Right kidney (tissue), 1 donor: Measurements from ENCODE around the gene PDGFB.

Source experiments
- DNase-seq: peaks from one replicate; pipeline ENCODE4 v3.0.0-alpha.2; 2016

PDGFB gene

DNA sequence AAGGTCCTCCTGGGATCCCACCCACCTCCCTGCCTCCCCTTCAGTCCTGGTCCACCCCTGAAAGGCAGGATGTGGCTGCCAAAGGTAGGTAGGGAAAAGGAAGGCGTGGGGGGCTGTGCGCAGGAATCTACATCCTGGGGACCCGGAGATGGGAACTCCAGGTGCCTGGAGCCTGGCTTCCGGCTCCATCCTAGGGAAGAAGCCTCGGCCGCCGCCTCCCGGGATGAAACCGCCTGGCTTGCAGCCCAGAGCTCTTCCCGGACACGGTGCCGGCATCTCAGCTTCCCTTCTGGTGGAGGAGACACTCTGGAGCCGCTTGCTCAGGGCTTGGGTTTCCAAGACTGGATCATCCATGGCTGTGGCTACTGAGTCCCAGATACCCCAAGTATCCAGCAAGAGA, 33.3 kb upstream of the PDGFB start:
- DNase-seq, result no peak

DNA sequence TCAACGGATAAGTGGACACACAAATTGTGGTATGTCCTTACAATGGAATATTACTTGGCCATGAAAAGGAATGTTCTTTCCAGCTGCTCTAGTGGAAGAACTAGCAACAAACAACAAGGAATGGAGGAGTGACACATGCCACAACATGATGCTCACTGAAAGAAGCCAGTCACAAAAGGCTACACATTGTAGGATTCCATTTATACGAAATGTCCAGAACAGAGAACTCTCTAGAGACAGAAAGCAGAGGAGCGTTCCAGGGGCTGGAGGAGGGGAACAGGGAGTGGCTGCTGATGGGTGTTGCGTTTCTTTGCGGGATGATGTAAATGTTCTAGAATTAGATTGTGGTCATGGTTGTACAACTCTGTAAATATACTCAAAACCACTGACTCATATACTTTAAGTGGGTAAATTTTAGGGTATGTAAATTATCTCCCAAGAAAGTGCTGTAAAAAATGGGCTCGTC, 32.4 kb upstream of the PDGFB start:
- DNase-seq, result no peak

DNA sequence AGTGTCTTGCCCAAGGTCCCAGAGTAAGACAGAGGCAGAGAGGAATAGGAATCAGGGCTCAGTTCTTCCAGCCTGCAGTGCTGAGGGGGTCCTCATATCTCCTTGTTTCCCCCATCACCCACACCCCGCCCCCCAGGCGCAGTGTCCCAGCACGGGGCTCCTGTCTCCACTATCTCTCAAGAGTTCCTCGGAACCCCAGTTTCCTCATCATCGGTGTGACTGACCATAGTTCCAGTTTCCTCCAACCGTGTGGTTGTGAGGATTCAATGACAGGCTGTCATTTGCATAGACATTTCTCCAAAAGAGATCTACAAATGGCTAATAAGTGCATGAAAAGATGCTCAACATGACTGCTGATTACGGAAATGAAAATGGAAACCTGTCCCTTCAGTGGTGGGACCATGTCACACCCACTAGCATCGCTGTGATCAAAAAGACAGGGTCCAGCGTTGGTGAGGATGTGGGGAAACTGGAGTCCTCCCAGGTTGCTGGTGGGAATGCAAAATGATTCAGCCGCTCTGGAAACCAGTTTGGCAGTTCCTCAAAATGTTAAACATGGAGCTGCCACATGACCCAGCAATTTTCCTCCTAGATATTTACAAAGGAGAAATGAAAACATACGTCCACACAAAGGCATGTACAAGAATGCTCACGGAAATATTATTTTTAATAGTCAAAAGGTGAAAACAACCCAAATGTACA, 31.8 kb upstream of the PDGFB start:
- no peak for DNase-seq

DNA sequence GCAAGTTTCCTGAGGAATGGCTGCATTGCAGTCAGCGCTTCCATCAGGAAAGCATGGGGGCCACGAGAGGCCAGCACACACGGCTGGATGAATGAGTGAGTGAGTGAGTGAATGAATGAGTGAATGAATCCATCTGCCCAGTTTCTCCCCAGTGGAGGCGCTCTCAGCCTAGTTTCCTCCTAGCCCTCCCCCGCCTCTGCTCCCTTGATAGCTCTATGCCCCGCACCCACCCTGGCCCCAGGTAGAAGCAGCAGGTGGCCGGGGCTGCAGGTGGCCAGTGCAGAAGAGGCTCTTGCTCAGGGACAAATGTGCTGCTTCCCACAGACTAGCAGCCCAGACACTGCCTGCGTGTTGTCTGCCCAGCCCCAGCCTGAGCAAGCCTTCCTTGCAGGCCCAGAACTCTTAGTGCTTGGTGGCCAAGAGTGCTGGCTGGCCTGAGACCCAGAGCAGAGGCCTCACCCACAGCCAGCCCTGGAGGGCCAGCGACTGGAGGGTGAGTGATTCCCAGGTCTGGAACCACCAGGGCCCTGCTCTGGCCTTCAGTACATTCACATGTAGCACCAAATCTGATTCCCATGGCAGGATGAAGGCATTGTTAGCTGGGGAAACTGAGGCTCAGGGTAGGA, 31.1 kb upstream of the PDGFB start:
- DNase-seq, result no peak

DNA sequence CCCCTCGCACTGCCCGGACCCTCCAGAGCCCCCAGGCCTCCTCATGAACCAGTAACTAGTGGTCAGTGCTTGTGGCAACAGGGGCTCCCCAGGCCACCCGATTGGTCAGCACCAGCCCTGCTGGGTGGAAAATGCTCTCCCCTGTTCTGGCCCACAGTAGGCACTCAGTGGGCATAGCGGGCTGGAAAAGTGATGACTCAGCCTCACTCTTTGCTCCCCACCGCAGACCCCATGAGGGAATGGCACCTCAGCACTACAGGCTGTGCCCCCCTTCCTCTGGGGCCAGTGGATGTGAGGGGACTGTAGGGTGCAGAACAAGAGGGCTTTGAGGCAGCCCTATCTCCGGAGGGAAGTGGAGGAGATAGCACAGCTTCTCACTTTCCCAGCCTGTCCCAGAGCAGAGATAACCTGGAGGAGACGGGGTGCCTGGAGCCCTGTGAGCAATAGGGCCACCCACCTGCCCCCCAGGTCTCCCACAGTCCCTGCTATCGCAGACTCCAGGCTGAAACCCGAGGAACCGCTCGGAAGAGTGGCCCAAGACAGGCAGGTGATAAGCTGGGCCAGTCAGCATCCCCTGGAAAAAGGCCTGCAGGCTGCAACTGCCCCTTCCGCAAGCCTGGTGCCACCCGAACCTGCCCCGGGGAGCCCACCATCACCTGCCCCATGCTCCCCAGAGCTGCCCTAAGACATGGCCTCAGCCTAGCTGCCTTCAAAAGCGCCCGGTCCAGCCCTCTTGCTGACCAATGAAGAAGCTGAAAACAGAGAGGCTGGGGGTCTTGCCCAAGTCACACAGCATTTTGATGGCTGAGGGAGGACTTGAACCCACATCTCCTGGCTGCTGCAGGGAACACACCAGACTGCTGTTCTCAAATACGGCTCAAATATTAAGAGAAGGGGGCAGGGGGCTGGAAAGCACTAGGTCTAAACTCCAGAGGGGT, 29.4 kb upstream of the PDGFB start:
- no peak for DNase-seq

DNA sequence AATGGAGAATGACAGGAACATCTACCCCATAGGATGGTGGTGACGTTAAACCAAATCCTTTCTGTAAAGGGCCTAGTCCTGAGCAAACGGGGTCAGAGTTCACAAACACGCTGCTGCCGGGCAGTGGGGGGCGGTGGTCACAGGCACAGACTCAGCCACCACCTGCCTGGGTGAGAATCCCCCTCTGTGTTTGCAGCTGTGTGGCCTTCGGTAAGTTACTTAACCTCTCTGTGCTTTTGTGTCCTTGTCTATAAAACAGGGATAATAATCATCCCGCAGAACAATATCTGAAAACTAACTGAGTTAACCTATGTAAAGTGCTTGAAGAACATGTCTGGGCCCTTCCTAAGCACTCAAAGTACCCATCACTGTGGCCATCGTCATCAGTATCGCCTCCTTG, 26.0 kb upstream of the PDGFB start:
- DNase-seq, result no peak

DNA sequence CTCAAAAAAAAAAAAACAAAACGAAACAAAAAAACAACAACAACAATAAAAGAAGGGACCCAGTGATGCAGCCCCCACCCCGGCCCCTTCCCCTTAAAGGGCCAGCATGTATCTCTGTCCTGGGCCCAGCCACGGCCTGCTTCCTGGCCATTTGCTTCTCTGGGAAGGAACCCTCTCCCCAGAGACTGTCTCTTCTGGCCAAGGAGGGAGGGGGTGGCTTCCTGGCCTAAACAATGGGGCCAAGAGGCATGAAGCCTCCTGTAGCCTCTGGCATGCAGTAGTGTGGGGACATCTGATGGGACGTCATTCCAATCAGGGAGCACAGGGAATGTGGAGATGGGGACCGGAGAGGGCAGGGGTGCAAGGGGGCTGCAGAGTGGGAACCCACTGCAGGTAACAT, 25.5 kb upstream of the PDGFB start:
- DNase-seq, result no peak

DNA sequence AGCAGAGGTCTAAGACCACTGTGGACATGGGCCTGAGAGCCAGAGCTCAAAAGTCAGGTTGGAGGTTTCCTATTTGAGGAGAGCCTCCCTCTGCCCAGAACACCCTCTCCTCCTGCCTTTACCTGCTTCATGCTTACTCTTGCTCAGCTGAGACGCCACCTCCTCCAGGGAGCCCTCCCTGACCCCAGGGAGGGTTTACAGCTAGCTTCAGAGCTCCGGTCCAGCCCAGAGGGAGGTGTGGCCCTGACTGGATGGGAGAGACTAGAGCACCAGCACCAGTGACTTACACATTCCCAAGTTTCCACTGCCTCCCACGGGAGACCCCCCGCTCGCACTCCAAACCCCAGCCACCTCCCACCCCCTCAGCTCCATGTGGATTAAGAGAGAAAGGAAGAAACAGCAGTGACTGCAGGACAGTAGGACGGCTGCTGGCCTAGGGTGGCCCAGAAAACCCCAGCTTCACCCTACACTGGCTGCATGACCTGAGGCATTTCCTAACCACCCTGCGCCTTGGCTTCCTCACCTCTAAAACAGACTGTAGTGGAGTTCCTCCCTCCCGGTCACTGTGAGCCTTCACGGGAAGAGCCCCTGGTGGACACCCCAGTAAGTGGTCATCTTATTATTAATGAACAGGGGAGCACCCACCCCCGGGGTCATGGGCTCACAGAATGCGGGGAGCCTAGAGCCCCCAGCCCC, 24.5 kb upstream of the PDGFB start:
- DNase-seq, result no peak

DNA sequence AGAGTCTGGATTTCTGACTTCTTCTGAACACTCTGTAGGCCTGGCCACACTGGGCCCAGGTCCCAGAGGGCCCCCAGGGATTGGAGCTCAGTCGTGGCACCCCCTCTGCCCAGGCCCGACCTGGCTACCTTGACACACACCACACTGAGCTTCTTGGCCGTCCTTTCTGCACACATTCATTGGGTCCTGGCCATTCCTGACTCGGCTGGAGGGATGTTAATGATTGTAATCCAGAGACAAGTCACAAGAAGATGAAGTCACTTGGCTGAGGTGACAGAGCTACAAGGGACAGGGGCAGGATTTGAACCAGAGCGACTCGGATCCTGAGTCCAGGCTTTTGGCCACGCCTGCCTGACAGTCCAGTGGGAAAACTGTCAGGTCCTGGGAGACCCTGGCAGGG, 23.9 kb upstream of the PDGFB start:
- DNase-seq, result no peak

DNA sequence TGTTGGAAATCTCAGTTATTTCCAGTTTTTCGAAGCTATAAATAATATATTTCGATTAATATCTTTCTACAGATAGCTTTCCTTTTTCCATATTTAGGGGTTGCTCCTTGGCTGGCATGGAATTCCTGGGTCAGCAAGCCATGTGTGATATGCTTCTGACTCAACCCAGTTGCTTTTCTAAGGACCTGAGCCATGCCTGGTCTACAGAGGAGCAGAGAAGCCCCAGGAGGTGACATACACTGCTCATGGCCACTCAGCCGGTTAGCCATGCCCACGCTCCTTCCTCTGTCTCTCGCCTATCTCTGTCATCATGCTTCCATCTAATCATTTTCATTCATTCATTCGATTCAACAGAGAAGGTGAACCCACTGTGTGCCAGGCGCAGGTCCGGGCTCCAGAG, 23.2 kb upstream of the PDGFB start:
- no peak for DNase-seq

DNA sequence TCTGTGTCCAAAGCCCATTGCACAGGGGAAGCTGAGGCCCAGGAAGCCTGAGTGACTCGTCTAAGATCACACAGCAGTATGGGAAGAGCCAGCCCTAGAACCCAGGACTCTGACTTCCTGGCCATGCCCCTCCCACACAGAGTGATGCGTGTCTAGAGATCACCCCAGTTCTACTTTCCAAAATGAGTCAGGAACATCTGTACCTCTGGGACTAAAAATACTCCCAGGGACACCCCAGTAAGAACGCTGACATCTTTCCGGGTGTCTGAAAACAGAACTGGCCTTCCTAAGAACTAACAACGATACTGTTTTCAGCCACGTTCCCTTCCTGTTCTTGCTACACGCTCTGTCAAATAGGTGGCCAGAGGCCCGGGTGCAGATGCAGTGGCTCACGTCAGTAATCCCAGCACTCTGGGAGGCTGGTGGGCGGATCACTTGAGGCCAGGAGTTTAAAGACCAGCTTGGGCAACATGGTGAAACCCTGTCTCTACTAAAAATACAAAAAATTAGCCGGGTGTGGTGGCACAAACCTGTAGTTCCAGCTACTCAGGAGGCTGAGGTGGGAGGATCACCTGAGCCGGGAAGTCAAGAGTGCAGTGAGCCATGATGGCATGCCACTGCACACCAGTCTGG, 21.7 kb upstream of the PDGFB start:
- DNase-seq, result no peak

DNA sequence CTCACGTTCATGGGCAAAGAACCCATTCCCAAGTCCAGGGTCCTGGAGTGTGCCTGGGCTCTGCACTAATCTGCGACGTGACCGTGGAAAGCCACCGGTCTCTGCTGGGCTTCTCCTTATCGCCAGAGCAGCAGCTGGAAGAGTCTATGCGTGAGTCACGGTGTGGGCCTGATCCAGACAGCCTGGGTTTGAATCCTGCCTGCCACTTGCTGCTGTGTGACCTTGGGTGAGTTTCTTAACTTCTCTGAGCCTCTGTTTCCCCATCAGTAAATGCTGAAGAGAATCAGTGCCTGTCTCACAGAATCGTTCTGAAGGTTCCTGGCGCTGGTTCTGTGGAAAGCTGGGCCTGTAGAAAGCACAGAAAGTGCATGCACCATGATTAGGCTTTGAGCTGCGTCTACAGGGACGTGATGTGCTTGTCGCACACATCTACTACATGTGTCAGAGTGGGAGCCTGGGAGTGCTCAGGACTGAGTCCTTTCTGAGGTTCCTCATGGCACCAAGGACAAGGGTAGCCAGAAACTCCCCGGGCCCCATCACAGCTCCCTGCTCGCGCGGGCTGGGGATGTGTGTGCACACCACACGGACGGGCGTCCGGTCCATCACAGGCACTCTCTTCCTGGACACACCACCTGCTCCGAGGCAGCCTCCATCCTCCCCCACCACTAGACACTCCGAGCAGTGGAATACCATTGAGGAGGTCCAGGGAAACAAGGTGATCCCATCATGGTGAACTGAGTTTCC, 20.5 kb upstream of the PDGFB start:
- DNase-seq, result no peak

DNA sequence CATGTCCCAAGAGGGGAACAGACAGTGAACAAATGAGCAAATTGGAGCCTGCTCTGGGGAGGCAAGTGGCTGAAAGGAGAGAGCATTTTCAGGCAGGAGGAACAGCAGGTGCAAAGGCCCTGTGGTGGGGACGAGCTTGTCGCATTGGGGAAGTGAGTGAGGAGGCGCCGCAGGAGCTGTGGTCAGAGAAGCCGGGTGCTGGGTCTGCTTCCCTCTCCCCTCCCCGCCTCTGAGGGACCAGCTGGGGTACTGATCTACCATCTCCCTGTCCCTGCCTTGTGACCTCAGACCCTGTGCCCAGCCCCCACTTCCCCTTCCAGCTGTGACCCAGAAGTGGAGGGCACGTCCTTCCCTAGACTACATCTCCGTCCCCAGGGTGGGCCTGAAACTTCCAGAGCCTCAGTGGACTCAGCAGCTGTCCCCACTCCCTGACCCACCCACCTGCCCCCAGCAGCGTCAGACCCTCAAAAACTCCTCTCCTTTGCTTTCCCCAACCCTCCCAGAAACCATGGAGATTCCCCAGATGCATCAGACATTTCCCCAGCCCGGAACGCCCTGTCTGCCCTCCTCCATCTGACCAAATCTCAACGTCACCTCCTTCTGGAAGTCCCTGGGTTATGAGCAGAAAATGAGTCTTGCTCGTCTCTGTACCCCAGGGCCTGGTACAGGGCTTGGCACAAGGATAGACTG, 19.7 kb upstream of the PDGFB start:
- DNase-seq, result no peak

DNA sequence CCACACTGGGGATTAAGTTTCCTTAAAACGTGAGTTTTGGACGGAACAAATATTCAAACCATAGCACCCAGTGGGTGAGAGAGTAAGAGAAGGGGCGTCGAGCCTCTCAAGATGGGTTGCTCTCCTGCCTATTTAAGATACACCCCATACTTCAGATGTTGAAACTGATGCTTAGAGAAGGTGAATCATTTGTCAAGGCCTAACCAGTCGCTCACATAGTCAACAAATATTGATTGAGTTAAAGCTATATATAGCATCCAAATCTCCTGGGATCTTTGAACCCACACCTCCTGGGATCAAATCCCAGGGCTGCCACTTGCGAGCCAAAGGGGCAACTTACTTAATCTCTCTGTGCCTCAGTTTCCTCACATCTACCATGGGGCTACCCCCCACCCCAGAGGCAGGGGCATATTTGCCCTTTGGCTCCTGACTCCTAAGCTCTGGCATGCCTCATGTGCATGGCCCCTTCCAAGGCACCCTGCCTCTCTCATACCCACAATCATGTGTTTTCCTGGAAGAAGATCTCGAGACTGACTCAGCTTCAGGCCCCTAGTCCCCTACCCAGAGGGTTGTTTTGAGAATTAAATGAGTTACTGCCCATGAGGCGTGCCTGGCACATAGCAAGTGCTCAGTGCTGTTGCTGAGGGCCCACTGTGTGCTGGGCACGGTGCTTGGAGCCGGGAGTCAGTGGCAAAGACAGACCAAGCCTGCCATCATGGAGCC, 19.0 kb upstream of the PDGFB start:
- DNase-seq, result no peak

DNA sequence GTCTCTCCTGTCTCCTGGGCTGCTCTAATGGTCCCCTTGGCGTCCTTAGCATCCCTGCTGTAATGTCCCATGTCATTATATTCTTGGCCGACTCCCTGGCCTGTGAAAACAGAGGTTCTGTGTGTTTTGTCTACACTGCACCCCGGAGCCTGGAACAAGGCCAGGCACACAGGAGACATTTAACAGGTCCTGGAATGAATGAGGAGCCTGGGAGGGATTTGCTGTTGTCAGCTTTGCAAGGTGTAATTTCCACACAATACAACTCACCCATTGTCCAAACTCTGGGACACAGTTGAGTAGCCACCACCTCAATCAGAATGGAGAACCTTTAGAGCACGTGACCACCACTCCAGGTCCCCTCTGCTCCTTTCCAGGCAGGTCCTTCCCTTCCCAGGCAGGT, 14.9 kb upstream of the PDGFB start:
- no peak for DNase-seq

DNA sequence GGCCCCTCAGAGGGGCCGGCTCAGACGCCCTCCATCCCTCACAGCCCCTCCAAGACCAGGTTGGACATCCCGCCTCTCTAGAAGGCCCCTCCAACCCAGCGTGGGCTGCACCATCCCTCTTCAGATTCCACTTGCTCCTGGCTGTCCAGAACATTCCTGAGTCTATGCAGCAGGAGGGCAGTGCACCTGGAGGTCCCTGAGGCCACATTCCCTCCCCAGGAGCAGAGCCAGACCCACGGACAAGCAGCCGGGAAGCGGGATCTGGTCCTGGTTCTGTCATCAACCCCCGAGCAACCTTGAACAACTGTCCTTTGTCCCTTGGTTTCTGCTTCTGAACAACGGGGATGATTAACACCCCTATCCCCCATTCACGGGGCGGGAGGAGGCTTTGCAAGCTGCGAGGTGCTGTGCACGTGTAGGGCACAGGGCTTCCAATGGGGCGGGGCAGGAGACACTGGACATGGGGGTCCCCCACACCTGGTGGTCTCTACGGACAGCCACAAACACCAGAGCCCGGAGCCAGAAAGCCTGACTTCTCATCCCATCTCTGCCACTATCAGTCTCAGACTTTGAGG, 13.2 kb upstream of the PDGFB start:
- DNase-seq, result no peak

DNA sequence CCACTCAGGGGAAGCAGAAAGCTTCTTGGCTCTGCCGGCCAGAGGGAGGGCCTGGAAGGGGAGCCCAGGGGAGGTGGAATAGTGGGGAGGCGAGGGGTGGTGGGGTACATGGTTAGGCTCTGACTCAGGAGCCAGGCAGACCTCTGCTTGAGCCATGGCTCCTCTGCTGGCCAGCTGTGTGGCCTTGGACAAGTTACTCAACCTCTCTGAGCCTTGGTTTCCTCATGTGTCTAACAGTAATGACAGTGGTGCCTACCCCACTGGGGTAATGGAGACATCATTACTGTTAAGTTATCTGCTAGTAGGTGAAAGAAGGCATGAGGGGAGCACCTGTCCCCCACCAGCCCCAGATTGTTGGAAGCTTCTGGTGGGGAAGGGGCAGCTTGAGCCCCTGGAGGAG, 12.2 kb upstream of the PDGFB start:
- no peak for DNase-seq

DNA sequence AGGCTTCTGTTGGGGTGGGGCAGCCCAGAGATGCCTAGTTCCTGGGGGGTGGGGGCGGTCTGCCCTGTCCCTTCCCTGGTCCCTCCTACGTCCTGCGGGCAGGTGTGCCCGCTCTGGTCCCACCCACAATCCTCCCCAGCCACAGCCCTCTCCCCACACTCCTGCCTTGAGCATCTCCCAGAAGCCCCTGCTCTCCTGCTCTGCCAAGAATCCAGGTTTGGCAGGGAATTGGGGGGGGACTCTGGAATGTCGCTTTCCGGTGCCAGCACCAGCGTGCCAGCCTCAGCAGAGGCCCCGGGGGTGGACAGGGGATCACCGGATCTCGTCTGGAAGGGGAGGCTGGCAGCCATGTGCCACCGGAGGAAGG, 11.4 kb upstream of the PDGFB start:
- no peak for DNase-seq

DNA sequence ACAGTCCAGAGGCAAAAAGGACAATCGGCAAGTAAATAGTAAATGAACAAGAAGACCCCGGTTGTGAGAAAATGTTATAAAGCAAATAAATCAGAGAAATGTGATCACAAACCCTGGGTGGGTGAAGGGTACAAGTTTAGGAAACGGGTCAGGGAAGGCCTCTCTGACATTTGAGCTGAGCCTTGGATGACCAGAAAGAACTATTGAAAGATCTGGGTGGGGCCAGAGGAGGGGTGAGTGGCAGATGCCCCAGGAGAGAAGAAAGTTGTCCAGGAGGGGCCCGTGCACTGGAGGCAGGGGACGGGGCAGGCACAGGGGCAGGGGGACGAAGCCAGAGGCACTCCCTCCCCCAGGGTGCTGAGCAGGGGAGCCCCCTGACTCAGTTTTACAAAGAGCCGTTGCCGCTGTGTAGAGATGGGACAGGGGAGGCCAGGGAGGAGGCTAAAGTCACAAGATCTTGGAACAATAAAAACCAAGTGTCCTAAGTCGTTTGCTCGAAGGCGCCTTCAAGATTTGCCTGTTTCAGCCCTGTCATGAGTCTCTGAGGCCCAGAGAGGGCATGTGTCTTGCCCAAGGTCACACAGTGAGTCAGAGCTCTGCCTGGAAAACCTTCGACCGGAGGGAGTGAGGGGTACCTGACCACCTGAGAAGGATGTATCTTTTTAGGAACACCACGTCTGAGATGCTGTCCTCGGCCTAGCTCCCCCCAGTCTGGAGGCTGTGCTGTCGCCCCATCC, 10.8 kb upstream of the PDGFB start:
- no peak for DNase-seq
